ENCODE measurements around the gene PTPN12. TPM values are rescaled to one million over a fixed set of nuclear protein-coding genes. Genes with fewer than 3 reads are reported as not detected.

Gene PTPN12
- total and polyA plus RNA-seq, 7 donors = 21.5 to 158 (median 64.2) TPM

DNA sequence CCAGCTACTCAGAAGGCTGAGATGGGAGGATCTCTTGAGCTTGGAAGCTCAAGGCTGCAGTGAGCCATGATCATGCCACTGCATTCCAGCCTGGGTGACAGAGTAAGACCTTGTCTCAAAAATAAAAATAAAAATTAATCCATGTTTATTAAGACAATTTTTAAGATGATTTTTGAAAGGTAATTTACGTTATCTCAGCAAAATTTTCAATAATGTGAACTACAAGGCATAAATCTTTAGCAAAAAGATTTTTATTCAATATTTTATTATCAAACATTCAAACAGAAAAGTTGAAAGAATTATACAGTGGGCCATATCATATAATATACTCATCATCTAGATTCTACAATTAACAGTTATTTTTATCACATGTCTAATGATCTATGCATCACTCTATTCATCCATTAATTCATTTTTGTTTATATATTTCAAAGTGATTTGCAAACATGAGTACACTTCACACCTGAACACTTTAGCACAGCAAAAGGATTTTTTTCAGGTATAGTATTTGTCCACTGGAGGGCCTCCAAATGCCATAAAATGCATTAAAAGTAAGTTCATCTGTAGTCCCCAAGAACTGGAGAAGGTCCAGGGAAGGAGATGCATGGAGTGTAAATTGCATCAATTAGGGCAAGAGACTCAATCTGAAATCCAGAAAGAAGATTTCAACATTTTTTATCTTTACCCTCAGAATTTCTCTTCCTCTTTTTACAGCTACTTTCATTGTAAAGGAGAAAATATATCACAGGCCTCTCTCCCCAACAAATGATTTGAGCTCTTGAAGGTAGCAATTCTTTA, 120.5 kb downstream of the PTPN12 start:
- whole genome bisulfite sequencing, 2 donors = 61 to 88% methylated on average over 1 of the region's 1 CpG
- Histone ChIP-seq H3K27me3 (no peaks in the 10 kb centered on the region), H3K36me3 (peaks cover 0 to 19% (median 0%) of the 10 kb centered on the region in 4 donors), H3K9me3 (no peaks in the 10 kb centered on the region), H3K4me1 (peaks cover 0 to 13% (median 6%) of the 10 kb centered on the region in 4 donors), H3K27ac (no peak overlapping the region), H3K4me3 (no peak overlapping the region)
- DNase-seq = no peak
- intact Hi-C loops (cut with DNase I) = loop anchor here (5.0 to 10.0 kb wide), 2 partner anchors 40 to 357 kb away; partner anchors contain the start of gene RSBN1L
- TF ChIP-seq CTCF (IDR thresholded peaks at IDR 0.05) (peak in 3 of 4 experiments; percentile 29 to 40 (median 33)), POLR2AphosphoS5 (IDR thresholded peaks at IDR 0.05) (no peak)

DNA sequence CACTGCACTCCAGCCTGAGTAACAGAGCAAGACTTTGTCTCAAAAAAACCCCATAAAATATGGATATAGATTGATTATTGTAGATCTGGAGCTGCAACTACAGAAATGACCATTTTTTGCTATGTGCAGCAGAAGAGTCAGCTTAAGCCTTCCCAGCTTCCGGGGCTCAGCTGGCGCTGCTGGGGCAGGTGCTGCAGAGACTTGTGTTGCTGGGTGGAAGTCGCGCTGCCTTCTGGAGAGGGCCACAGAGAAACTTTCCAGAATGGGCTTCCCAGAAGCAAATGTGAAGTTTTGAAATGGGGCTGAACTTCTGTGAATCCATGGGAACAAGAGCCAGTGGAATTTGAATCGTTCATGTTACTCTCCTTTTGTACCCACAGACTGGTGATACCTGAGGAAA, 121.8 kb downstream of the PTPN12 start:
- WGBS, 2 donors = 93 to 96% methylated on average over 5 of the region's 5 CpGs

DNA sequence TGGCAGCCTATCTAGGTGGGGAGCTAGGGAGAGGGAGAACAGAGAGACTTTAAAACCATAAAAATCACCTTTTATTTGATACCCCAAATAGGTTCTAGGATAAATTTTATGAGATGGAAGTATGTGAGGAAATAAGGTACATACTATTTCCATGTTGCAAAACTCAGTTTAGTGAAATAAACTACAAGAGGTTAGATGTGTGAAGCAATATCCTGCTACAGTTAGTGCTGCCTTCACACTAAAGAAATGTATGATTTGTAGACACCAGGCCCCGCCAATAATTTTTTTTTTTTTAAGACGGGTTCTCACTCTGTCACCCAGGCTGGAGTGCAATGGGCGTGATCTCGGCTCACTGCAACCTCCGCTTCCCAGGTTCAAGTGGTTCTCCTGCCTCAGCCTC, 124.7 kb downstream of the PTPN12 start:
- Histone ChIP-seq H3K9me3 (no peaks in the 10 kb centered on the region), H3K4me1 (no peaks in the 10 kb centered on the region), H3K36me3 (peaks cover 0 to 8% (median 0%) of the 10 kb centered on the region in 4 donors), H3K27me3 (no peaks in the 10 kb centered on the region), H3K27ac (no peak overlapping the region), H3K4me3 (no peak overlapping the region)
- WGBS, 2 donors = 92% methylated on average over 5 of the region's 5 CpGs
- DNase-seq = no peak
- TF ChIP-seq POLR2A (IDR thresholded peaks at IDR 0.05) (no peak), POLR2AphosphoS5 (IDR thresholded peaks at IDR 0.05) (no peak), CTCF (IDR thresholded peaks at IDR 0.05) (no peak), EP300 (IDR thresholded peaks at IDR 0.05) (no peak)
- intact Hi-C loops (cut with DNase I) = no loop called here

More for the DNA sequence above, 121.8 kb downstream of the PTPN12 start:
- intact Hi-C loops (cut with DNase I) = loop anchor here (5.0 to 10.0 kb wide), 2 partner anchors 38 to 356 kb away; partner anchors contain the start of gene RSBN1L
- Histone ChIP-seq H3K4me1 (peaks cover 0 to 13% (median 4%) of the 10 kb centered on the region in 4 donors), H3K27ac (no peak overlapping the region), H3K9me3 (no peaks in the 10 kb centered on the region), H3K4me3 (no peak overlapping the region), H3K27me3 (no peaks in the 10 kb centered on the region), H3K36me3 (peaks cover 0 to 16% (median 0%) of the 10 kb centered on the region in 4 donors)
- peak; percentile 24 for DNase-seq
- TF ChIP-seq POLR2AphosphoS5 (IDR thresholded peaks at IDR 0.05) = no peak
- no peak for TF ChIP-seq CTCF (IDR thresholded peaks at IDR 0.05)
- TF ChIP-seq EP300 (IDR thresholded peaks at IDR 0.05) = no peak
- TF ChIP-seq POLR2A (IDR thresholded peaks at IDR 0.05) = no peak

DNA sequence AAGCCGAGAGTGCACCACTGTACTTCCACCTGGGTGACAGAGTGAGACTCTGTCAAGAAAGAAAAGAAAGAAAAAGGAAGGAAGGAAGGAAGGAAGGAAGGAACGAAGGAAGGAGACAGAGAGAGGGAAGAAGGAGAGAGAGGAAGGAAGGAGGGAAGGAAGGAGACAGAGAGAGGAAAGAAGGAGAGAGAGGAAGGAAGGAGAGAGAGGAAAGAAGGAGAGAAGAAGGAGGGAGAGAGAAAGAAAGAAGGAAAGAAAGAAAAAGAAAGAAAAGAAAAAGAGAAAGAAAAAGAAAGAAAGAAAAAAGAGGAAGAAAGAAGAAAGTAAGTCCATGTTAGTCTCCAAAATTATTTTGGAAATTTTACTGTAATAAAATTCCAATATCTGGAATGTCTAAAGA, 125.8 kb downstream of the PTPN12 start:
- Histone ChIP-seq H3K27ac (no peak overlapping the region), H3K36me3 (peaks cover 0 to 8% (median 0%) of the 10 kb centered on the region in 4 donors), H3K9me3 (no peaks in the 10 kb centered on the region), H3K4me3 (no peak overlapping the region), H3K27me3 (no peaks in the 10 kb centered on the region), H3K4me1 (no peaks in the 10 kb centered on the region)
- WGBS, 2 donors = 91 to 92% methylated on average over 2 of the region's 2 CpGs
- TF ChIP-seq EP300 (IDR thresholded peaks at IDR 0.05) (no peak), CTCF (IDR thresholded peaks at IDR 0.05) (no peak), POLR2AphosphoS5 (IDR thresholded peaks at IDR 0.05) (no peak), POLR2A (IDR thresholded peaks at IDR 0.05) (no peak)
- intact Hi-C loops (cut with DNase I) = no loop called here
- DNase-seq = no peak

All from sigmoid colon (tissue), 7 donors.